HK-2 (cell line): ENCODE data around the gene SLC44A3.
A peak's percentile ranks its signal among the peaks of the same experiment; 100 is the strongest.

Experiments used
- DNase-seq: peaks from one replicate; pipeline ENCODE4 v3.0.0-alpha.2; 2018; ENCODE audit not compliant: unreplicated experiment

SLC44A3 gene

GRCh38 chr1:94801919-94802546 lies 18.1 kb upstream of the SLC44A3 start:
- peak; percentile 35 for DNase-seq

- DNase-seq, result no peak
These were observed 17.1 kb upstream of the SLC44A3 start for GRCh38 chr1:94803106-94803505.

GRCh38 chr1:94803517-94804441 lies 16.4 kb upstream of the SLC44A3 start:
- DNase-seq, result no peak

- no peak for DNase-seq
These were observed 15.7 kb upstream of the SLC44A3 start for GRCh38 chr1:94804442-94804837.

GRCh38 chr1:94805912-94806311 lies 14.2 kb upstream of the SLC44A3 start:
- DNase-seq, result peak; percentile 52

- DNase-seq, result no peak
These were observed 13.7 kb upstream of the SLC44A3 start for GRCh38 chr1:94806441-94806871.

GRCh38 chr1:94807742-94808491 lies 12.2 kb upstream of the SLC44A3 start:
- DNase-seq, result no peak

GRCh38 chr1:94808669-94809068 lies 11.5 kb upstream of the SLC44A3 start:
- DNase-seq, result no peak

GRCh38 chr1:94812985-94813384 lies 7.2 kb upstream of the SLC44A3 start:
- DNase-seq, result no peak

- DNase-seq, result no peak
These were observed 4.1 kb upstream of the SLC44A3 start for GRCh38 chr1:94816030-94816429.

GRCh38 chr1:94817712-94818111 lies 2.4 kb upstream of the SLC44A3 start:
- DNase-seq, result no peak

GRCh38 chr1:94819238-94819944 lies 766 bp upstream of the SLC44A3 start:
- DNase-seq, result no peak

GRCh38 chr1:94820936-94821335 lies 779 bp downstream of the SLC44A3 start:
- DNase-seq, result no peak

GRCh38 chr1:94821636-94822305 lies 1.6 kb downstream of the SLC44A3 start:
- no peak for DNase-seq

GRCh38 chr1:94823116-94823515 lies 3.0 kb downstream of the SLC44A3 start:
- no peak for DNase-seq

- DNase-seq, result no peak
These were observed 5.8 kb downstream of the SLC44A3 start for GRCh38 chr1:94825936-94826335.

GRCh38 chr1:94827434-94827833 lies 7.3 kb downstream of the SLC44A3 start:
- no peak for DNase-seq

GRCh38 chr1:94828251-94828650 lies 8.1 kb downstream of the SLC44A3 start:
- DNase-seq, result no peak

- no peak for DNase-seq
These were observed 11.5 kb downstream of the SLC44A3 start for GRCh38 chr1:94831641-94832040.

- no peak for DNase-seq
These were observed 12.3 kb downstream of the SLC44A3 start for GRCh38 chr1:94832446-94832845.

- no peak for DNase-seq
These were observed 12.9 kb downstream of the SLC44A3 start for GRCh38 chr1:94832931-94833585.
